ENCODE results near the gene ACTN4. TPM values are rescaled to one million over a fixed set of nuclear protein-coding genes. Genes with fewer than 3 reads are reported as not detected.
A peak's percentile ranks its signal among the peaks of the same experiment; 100 is the strongest.

The ACTN4 gene
- total and polyA plus RNA-seq, 3 experiments from 2014 or later: 31.9 to 314 (median 295) TPM

DNA sequence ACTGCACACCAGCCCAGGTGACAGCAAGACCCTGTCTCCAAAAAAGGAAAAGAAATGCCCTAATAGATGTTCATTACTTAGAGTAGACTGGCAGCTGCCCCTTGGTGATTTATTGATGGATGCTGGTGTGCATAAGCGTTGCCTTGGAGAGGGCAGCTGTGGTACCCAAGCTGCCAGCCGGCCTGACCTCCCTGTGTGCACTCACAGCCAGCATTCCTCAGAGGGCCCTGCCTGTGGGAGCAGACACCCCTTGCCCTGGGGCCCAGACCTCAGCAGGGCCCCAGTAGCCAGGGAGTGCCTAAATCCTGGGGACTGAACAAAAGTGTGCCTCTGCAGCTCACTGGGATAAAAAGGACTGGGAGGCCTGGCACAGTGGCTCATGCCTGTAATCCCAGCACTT lies 7.8 kb upstream of the ACTN4 start:
- ChIA-PET POLR2A (no interaction called here), CTCF (interaction anchor here (1.2 to 2.0 kb wide), 3 partner anchors 8 to 290 kb away, joined by 4 to 7 read pairs (median 5); partner anchors contain the start of genes ACTN4 and FAM98C)
- Mint-ChIP-seq H3K27ac (peak overlapping the region in 2 of 8 donors; percentile 36 to 63), H3K27me3 (no peaks in the 10 kb centered on the region), H3K4me1 (peaks cover 21 to 30% (median 25%) of the 10 kb centered on the region in 3 donors), H3K4me3 (no peak overlapping the region), H3K36me3 (peaks cover 2 to 12% (median 4%) of the 10 kb centered on the region in 3 donors), H3K9me3 (no peaks in the 10 kb centered on the region)
- Histone ChIP-seq H3K4me3 (ENCODE audit: low read length) (no peak overlapping the region), H3K27me3 (ENCODE audit: insufficient read depth, low read length, poor library complexity, severe bottlenecking) (no peaks in the 10 kb centered on the region), H3K36me3 (ENCODE audit: insufficient read depth, low read length) (peaks cover 11% of the 10 kb centered on the region), H3K9me3 (ENCODE audit: low read length) (no peaks in the 10 kb centered on the region), H3K27ac (ENCODE audit: low read depth, low read length) (no peak overlapping the region), H3K4me1 (ENCODE audit: insufficient read depth, low read length) (peaks cover 26% of the 10 kb centered on the region)
- DNase-seq: no peak

DNA sequence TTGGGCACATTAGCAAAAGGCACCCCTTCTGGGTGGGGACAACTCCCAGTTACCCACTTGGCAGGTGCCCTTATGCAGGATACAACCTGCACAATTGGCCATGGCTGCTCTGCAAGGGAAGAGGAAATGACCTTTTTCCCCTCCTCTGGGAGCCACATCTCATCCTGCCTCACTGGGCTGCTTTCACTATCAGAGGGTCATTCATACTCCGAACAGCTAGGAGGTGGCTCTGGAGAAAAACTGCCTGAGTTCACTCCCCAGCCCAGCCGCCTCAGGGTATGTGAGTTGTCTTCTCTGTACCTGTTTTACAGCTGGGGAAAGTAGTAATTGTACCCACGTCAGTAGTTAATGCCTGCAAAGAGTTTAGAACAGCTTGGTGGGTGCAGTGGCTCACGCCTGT lies 7.1 kb upstream of the ACTN4 start:
- H3K4me3 Mint-ChIP-seq: no peak overlapping the region
- Histone ChIP-seq H3K27ac (ENCODE audit: low read depth, low read length) (no peak overlapping the region), H3K4me3 (ENCODE audit: low read length) (no peak overlapping the region), H3K27me3 (ENCODE audit: insufficient read depth, low read length, poor library complexity, severe bottlenecking) (no peaks in the 10 kb centered on the region), H3K4me1 (ENCODE audit: insufficient read depth, low read length) (peaks cover 19% of the 10 kb centered on the region), H3K36me3 (ENCODE audit: insufficient read depth, low read length) (peaks cover 4% of the 10 kb centered on the region), H3K9me3 (ENCODE audit: low read length) (no peaks in the 10 kb centered on the region)
- peaks cover 0 to 9% (median 2%) of the 10 kb centered on the region in 3 donors for H3K36me3 Mint-ChIP-seq
- CTCF ChIA-PET: interaction anchor here (0.6 to 1.5 kb wide), 3 partner anchors 17 to 289 kb away, joined by 3 to 4 read pairs (median 4); no protein-coding TSS in a partner anchor
- H3K9me3 Mint-ChIP-seq: no peaks in the 10 kb centered on the region
- no peak overlapping the region for H3K27ac Mint-ChIP-seq
- H3K27me3 Mint-ChIP-seq: no peaks in the 10 kb centered on the region
- POLR2A ChIA-PET: no interaction called here
- no peak for DNase-seq
- peaks cover 17 to 23% (median 22%) of the 10 kb centered on the region in 3 donors for H3K4me1 Mint-ChIP-seq

DNA sequence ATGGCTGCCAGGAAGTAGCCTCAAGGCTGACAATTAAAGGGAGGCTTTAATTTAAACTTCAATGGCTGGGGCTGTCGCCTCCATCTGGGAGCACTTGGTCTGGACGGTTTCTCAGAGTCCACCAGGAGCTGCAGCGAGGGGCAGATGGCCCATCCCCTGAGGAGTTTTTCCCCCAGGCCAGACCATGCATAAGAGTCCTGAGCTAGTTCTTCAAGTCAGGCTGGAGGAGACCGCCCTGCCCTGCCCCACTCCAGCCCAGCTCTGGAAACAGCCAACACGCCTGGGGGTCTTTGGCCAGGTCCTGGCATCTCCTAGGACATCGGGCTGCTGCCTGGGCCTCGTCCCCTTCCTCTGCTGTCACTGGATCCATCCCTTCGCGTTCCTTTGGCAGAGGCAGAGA lies 5.3 kb upstream of the ACTN4 start:
- H3K9me3 Mint-ChIP-seq: no peaks in the 10 kb centered on the region
- peaks cover 5 to 8% (median 7%) of the 10 kb centered on the region in 3 donors for H3K4me1 Mint-ChIP-seq
- no peak overlapping the region for H3K27ac Mint-ChIP-seq
- no peak overlapping the region for H3K4me3 ChIP-seq (ENCODE audit: low read length)
- peaks cover 1% of the 10 kb centered on the region for H3K4me1 ChIP-seq (ENCODE audit: insufficient read depth, low read length)
- CTCF ChIA-PET: interaction anchor here (0.6 to 1.9 kb wide), 6 partner anchors 15 to 398 kb away, joined by 3 to 5 read pairs (median 3); partner anchors contain the start of genes MRPS12 and SARS2
- H3K9me3 ChIP-seq (ENCODE audit: low read length): no peaks in the 10 kb centered on the region
- H3K27ac ChIP-seq (ENCODE audit: low read depth, low read length): no peak overlapping the region
- H3K36me3 Mint-ChIP-seq: no peaks in the 10 kb centered on the region
- DNase-seq: no peak
- H3K36me3 ChIP-seq (ENCODE audit: insufficient read depth, low read length): no peaks in the 10 kb centered on the region
- POLR2A ChIA-PET: interaction anchor here (0.6 kb wide), 1 partner anchor 202 kb away, joined by 3 read pairs; no protein-coding TSS in a partner anchor
- H3K27me3 Mint-ChIP-seq: no peaks in the 10 kb centered on the region
- H3K27me3 ChIP-seq (ENCODE audit: insufficient read depth, low read length, poor library complexity, severe bottlenecking): no peaks in the 10 kb centered on the region
- no peak overlapping the region for H3K4me3 Mint-ChIP-seq

DNA sequence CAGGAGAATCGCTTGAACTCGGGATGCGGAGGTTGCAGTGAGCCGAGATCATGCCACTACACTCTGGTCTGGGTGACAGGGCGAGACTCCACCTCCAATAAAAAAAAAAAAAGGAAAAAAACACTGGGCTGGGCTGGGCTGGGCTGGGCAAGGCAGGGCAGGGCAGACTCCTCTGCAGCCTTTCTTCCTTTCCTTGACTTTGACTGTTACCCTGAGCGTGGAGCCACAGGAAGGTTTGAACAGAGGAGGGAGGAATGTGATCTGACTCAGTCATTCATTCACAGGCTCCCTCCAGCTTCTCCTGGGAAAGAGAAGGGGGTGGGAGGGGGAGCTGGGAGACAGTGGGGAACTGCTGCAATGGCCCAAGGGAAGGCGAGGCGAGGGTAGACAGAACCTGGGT lies 2.7 kb upstream of the ACTN4 start:
- Mint-ChIP-seq H3K27me3 (no peaks in the 10 kb centered on the region), H3K4me1 (peaks cover 20 to 22% (median 21%) of the 10 kb centered on the region in 3 donors), H3K36me3 (peaks cover 0 to 4% (median 0%) of the 10 kb centered on the region in 3 donors), H3K9me3 (no peaks in the 10 kb centered on the region), H3K27ac (peak overlapping the region in 1 of 8 donors; percentile 33), H3K4me3 (no peak overlapping the region)
- Histone ChIP-seq H3K27me3 (ENCODE audit: insufficient read depth, low read length, poor library complexity, severe bottlenecking) (no peaks in the 10 kb centered on the region), H3K36me3 (ENCODE audit: insufficient read depth, low read length) (no peaks in the 10 kb centered on the region), H3K27ac (ENCODE audit: low read depth, low read length) (no peak overlapping the region), H3K4me1 (ENCODE audit: insufficient read depth, low read length) (peaks cover 18% of the 10 kb centered on the region), H3K4me3 (ENCODE audit: low read length) (no peak overlapping the region), H3K9me3 (ENCODE audit: low read length) (no peaks in the 10 kb centered on the region)
- ChIA-PET CTCF (no interaction called here), POLR2A (interaction anchor here (0.6 kb wide), 1 partner anchor 44 kb away, joined by 3 read pairs; no protein-coding TSS in a partner anchor)
- no peak for DNase-seq

DNA sequence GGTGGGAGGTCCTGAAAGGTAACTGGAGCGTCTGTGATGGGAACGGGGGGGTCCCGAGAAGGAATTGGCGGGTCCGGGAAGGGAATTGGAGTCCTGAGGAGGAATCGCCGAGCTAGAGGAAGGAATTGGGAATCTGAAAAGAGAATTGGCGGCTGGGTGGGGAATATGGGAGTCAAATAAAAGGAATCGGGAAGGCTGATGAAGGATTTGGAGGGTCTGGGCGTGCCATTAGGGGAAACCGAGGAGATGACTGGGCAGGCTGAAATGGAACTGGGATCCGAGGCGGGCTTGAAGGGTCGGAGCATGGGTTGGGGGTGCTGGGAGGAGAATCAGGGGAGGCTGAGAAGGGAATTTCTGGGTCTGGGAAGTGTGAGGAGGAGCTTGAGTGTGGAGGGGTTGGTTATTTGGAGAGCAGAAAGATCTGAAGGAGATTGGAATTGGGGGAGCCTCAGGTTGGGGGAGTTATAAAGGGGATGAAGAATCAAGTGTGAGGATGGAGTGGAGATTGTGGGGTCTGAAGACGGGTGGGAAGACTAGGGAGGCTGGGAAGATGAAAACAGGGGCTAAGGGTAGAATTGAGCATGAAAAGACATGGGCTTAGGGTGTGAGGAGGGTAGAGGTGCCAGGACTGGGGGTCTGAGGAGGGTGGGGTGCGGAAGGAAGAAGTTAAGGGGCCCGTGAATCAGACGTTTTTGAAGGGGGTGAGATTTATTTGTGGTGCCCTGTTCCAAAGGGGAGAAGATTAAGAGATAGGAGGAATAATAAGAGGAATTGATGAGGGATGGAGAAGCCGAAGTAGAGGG lies 718 bp downstream of the ACTN4 start:
- Histone ChIP-seq H3K27me3 (ENCODE audit: insufficient read depth, low read length, poor library complexity, severe bottlenecking) (no peaks in the 10 kb centered on the region), H3K4me3 (ENCODE audit: low read length) (peak overlapping the region; percentile 71), H3K36me3 (ENCODE audit: insufficient read depth, low read length) (no peaks in the 10 kb centered on the region), H3K27ac (ENCODE audit: low read depth, low read length) (peak overlapping the region; percentile 84), H3K9me3 (ENCODE audit: low read length) (no peaks in the 10 kb centered on the region), H3K4me1 (ENCODE audit: insufficient read depth, low read length) (peaks cover 30% of the 10 kb centered on the region)
- H3K9me3 Mint-ChIP-seq: no peaks in the 10 kb centered on the region
- H3K27ac Mint-ChIP-seq: peak overlapping the region; percentile 35 to 99 (median 90)
- H3K36me3 Mint-ChIP-seq: peaks cover 0 to 8% (median 0%) of the 10 kb centered on the region in 3 donors
- POLR2A ChIA-PET: interaction anchor here (0.5 to 1.6 kb wide), 12 partner anchors 9 to 246 kb away, joined by 3 to 13 read pairs (median 4); partner anchors contain the start of genes ECH1, EIF3K and FAM98C
- DNase-seq: no peak
- H3K4me3 Mint-ChIP-seq: peak overlapping the region; percentile 90 to 98 (median 94)
- no peaks in the 10 kb centered on the region for H3K27me3 Mint-ChIP-seq
- CTCF ChIA-PET: interaction anchor here (0.7 to 2.0 kb wide), 9 partner anchors 9 to 282 kb away, joined by 3 to 18 read pairs (median 5); partner anchors contain the start of genes FAM98C, MRPS12 and SARS2
- peaks cover 44 to 56% (median 55%) of the 10 kb centered on the region in 3 donors for H3K4me1 Mint-ChIP-seq

DNA sequence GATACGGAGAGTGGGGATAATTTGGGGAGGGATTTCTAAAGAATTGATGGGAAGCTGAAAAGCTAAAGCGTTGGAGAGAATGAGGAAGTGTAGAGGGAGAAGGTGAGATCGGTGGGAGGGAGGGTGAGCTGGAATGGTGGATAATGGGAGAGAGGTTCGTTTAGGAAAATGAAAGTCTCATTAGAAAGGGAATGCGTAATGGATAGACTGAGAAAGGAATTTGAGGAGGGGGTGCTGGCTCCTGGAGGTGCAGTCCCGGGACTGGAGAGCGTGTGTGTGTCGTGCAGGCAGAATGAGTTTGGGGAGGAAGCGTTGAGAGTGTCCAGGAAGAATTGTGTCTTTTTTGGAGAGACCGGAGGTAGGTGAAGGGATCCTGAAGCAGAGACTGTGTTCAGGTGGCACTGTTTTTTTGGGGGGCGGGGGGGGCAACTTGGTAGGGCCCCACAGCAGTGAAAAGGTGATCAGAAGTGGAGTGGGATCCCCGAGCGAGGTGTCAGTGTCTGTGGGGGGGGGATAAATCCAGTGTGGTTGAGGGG lies 1.4 kb downstream of the ACTN4 start:
- no peaks in the 10 kb centered on the region for H3K27me3 Mint-ChIP-seq
- peaks cover 51 to 63% (median 62%) of the 10 kb centered on the region in 3 donors for H3K4me1 Mint-ChIP-seq
- ChIA-PET CTCF (no interaction called here), POLR2A (interaction anchor here (0.7 kb wide), 1 partner anchor 133 kb away, joined by 3 read pairs; no protein-coding TSS in a partner anchor)
- peak overlapping the region; percentile 71 for H3K4me3 ChIP-seq (ENCODE audit: low read length)
- peak overlapping the region; percentile 84 for H3K27ac ChIP-seq (ENCODE audit: low read depth, low read length)
- no peaks in the 10 kb centered on the region for H3K36me3 ChIP-seq (ENCODE audit: insufficient read depth, low read length)
- H3K27me3 ChIP-seq (ENCODE audit: insufficient read depth, low read length, poor library complexity, severe bottlenecking): no peaks in the 10 kb centered on the region
- DNase-seq: no peak
- H3K9me3 Mint-ChIP-seq: no peaks in the 10 kb centered on the region
- peak overlapping the region; percentile 90 to 98 (median 94) for H3K4me3 Mint-ChIP-seq
- peaks cover 30% of the 10 kb centered on the region for H3K4me1 ChIP-seq (ENCODE audit: insufficient read depth, low read length)
- peaks cover 0 to 13% (median 0%) of the 10 kb centered on the region in 3 donors for H3K36me3 Mint-ChIP-seq
- peak overlapping the region; percentile 35 to 99 (median 90) for H3K27ac Mint-ChIP-seq
- no peaks in the 10 kb centered on the region for H3K9me3 ChIP-seq (ENCODE audit: low read length)

DNA sequence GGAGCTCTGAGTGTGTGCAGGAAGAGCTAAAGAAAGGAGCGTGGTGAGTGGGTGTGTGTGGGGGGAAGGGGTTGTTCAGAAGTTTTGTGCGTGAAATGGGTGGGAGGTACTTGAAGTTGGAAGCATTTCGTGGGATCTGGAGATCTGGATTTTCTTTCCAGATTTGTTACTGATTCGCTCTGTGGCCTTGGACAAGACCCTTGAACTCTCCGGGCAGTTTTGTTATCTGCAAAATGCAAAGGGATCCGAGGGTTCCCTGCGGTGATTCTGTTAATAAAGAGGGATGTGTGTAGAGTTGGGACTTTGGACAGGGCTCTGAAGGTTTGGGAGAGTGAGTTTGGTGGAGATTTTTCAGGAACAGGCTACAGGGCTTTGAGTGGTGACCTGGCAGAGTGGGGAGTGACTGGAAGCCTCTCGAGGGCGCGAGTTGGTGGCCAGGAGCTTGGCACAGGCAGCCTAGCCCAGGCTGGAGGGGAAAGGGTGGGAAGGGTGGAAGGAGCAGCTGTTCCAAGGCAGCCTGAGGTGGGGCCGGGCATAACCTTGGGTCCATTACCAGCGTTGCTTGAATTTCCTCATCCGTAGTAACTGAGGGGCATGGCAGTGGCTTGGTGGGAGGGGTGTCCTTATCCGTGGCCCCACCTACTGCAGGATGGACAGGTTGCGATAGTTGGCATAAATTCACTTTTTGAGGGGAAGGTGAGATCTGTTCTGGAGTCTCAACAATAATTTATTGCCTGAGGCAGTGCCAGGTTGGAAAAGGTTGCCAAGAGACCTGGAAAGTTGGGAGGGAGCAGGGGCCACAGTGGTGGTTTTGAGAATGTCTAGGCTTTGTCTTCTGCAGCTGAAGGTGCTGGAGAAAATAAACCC lies 2.1 kb downstream of the ACTN4 start:
- Mint-ChIP-seq H3K36me3 (peaks cover 0 to 16% (median 0%) of the 10 kb centered on the region in 3 donors), H3K27me3 (no peaks in the 10 kb centered on the region), H3K4me3 (peak overlapping the region; percentile 90 to 98 (median 94)), H3K27ac (peak overlapping the region; percentile 15 to 94 (median 90)), H3K4me1 (peaks cover 54 to 69% (median 67%) of the 10 kb centered on the region in 3 donors), H3K9me3 (no peaks in the 10 kb centered on the region)
- Histone ChIP-seq H3K27me3 (ENCODE audit: insufficient read depth, low read length, poor library complexity, severe bottlenecking) (no peaks in the 10 kb centered on the region), H3K9me3 (ENCODE audit: low read length) (no peaks in the 10 kb centered on the region), H3K4me3 (ENCODE audit: low read length) (peak overlapping the region; percentile 71), H3K4me1 (ENCODE audit: insufficient read depth, low read length) (peaks cover 30% of the 10 kb centered on the region), H3K27ac (ENCODE audit: low read depth, low read length) (peak overlapping the region; percentile 84), H3K36me3 (ENCODE audit: insufficient read depth, low read length) (no peaks in the 10 kb centered on the region)
- ChIA-PET CTCF (interaction anchor here (0.9 kb wide), 1 partner anchor 31 kb away, joined by 3 read pairs; the partner anchor contains the start of gene EIF3K), POLR2A (interaction anchor here (0.7 kb wide), 2 partner anchors 13 to 134 kb away, joined by 3 to 4 read pairs; no protein-coding TSS in a partner anchor)
- DNase-seq: no peak

Data from CD8-positive, alpha-beta memory T cell (primary cell).